ENCODE data around the gene IDH3A.

Gene IDH3A

GRCh38 chr15:78216276-78217104 is 67.3 kb downstream of the IDH3A start:
- no peak for DNase-seq (ENCODE audit: low read depth in 2 of 2)

GRCh38 chr15:78220713-78221112 is 71.6 kb downstream of the IDH3A start:
- DNase-seq (ENCODE audit: low read depth in 2 of 2), result no peak
